ENCODE data around the gene SLX4IP. TPM values are rescaled to one million over a fixed set of nuclear protein-coding genes. Genes with fewer than 3 reads are reported as not detected.

The SLX4IP gene
- total and polyA plus RNA-seq, 10 donors: 2.8 to 9.0 (median 5.1) TPM

DNA sequence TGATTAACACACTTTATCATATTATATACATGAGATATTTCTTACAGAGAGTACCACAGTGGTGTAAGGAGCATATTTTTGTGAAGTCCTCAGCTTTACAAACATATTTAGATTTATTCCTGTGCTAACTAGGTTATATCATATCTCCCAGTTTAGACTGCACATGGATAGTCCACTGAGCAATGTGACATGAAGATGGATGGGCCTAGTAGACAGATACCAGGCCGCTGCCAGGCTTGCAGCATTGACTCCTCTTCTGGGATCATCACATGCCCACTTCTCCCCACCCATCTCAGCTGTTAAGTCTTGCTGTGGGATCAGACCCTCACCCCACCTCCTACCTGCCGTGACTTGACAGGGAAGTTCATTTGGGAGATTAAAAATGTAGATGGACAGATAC, 95.8 kb downstream of the SLX4IP start:
- Histone ChIP-seq H3K36me3 (peaks cover 0 to 2% (median 0%) of the 10 kb centered on the region in 6 donors), H3K4me1 (no peaks in the 10 kb centered on the region), H3K27ac (no peak overlapping the region), H3K9me3 (no peaks in the 10 kb centered on the region), H3K27me3 (replicated peaks in 1 of 7) (no peaks in the 10 kb centered on the region), H3K4me3 (no peak overlapping the region)
- DNase-seq: no peak
- WGBS, 5 donors: 93 to 98% (median 96%) methylated on average over 2 of the region's 2 CpGs
- no peak for TF ChIP-seq POLR2AphosphoS5 (IDR thresholded peaks at IDR 0.05)
- intact Hi-C loops (cut with DNase I; ENCODE audit: low total_unique reads): no loop called here

GRCh38 chr20:10531848-10532247, 96.7 kb downstream of the SLX4IP start:
- H3K36me3 ChIP-seq: no peaks in the 10 kb centered on the region
- no peaks in the 10 kb centered on the region for H3K27me3 ChIP-seq (replicated peaks in 1 of 7)
- TF ChIP-seq POLR2AphosphoS5 (IDR thresholded peaks at IDR 0.05): no peak
- no peak for TF ChIP-seq POLR2A (IDR thresholded peaks at IDR 0.05)
- TF ChIP-seq, protein P1, sequence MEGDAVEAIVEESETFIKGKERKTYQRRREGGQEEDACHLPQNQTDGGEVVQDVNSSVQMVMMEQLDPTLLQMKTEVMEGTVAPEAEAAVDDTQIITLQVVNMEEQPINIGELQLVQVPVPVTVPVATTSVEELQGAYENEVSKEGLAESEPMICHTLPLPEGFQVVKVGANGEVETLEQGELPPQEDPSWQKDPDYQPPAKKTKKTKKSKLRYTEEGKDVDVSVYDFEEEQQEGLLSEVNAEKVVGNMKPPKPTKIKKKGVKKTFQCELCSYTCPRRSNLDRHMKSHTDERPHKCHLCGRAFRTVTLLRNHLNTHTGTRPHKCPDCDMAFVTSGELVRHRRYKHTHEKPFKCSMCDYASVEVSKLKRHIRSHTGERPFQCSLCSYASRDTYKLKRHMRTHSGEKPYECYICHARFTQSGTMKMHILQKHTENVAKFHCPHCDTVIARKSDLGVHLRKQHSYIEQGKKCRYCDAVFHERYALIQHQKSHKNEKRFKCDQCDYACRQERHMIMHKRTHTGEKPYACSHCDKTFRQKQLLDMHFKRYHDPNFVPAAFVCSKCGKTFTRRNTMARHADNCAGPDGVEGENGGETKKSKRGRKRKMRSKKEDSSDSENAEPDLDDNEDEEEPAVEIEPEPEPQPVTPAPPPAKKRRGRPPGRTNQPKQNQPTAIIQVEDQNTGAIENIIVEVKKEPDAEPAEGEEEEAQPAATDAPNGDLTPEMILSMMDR (IDR thresholded peaks at IDR 0.05 in 8 of 11, conservative IDR thresholded peaks at IDR 0.05 in 3 of 11): no peak
- DNase-seq: no peak
- no peak overlapping the region for H3K27ac ChIP-seq
- intact Hi-C loops (cut with DNase I; ENCODE audit: low total_unique reads): no loop called here
- WGBS, 5 donors: 81 to 94% (median 85%) methylated on average over 3 of the region's 3 CpGs
- no peak overlapping the region for H3K4me3 ChIP-seq
- no peaks in the 10 kb centered on the region for H3K4me1 ChIP-seq
- no peaks in the 10 kb centered on the region for H3K9me3 ChIP-seq

DNA sequence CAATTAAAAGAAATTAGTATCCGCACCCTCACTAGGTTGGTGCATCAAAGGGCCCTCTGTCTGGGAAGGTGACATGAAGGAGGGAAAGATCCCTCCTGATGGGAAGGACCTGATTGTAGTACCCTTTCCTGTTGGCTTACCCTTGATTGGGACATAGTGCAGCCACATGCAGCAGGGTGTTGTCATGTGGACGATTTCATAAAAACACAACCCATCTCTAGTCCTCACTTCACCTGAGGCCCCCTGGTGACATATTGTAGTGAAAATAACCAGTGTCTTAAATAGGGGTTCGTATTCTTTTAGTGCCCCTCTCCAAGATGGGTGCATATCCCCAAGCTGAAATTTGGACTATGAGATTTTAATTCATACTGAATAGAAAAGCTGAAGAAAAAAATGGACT, 97.3 kb downstream of the SLX4IP start:
- intact Hi-C loops (cut with DNase I; ENCODE audit: low total_unique reads): no loop called here
- H3K27ac ChIP-seq: no peak overlapping the region

GRCh38 chr20:10536531-10536930, 101.4 kb downstream of the SLX4IP start:
- Histone ChIP-seq H3K36me3 (no peaks in the 10 kb centered on the region), H3K9me3 (no peaks in the 10 kb centered on the region), H3K27ac (no peak overlapping the region), H3K4me1 (peaks cover 0 to 15% (median 12%) of the 10 kb centered on the region in 6 donors), H3K27me3 (replicated peaks in 1 of 7) (no peaks in the 10 kb centered on the region), H3K4me3 (no peak overlapping the region)
- no peak for DNase-seq
- TF ChIP-seq POLR2AphosphoS5 (IDR thresholded peaks at IDR 0.05) (no peak), POLR2A (IDR thresholded peaks at IDR 0.05) (no peak)
- TF ChIP-seq, protein P1 (IDR thresholded peaks at IDR 0.05 in 8 of 11, conservative IDR thresholded peaks at IDR 0.05 in 3 of 11): peak in 3 of 11 experiments; percentile 10 to 27 (median 13)
- intact Hi-C loops (cut with DNase I; ENCODE audit: low total_unique reads): no loop called here
- 31 to 43% (median 36%) methylated on average over 4 of the region's 4 CpGs for WGBS, 5 donors

More for the DNA sequence above, 97.3 kb downstream of the SLX4IP start:
- WGBS, 5 donors: 70 to 85% (median 78%) methylated on average over 3 of the region's 3 CpGs
- no peak for TF ChIP-seq POLR2AphosphoS5 (IDR thresholded peaks at IDR 0.05)
- no peak for TF ChIP-seq POLR2A (IDR thresholded peaks at IDR 0.05)
- TF ChIP-seq, protein P1 (IDR thresholded peaks at IDR 0.05 in 8 of 11, conservative IDR thresholded peaks at IDR 0.05 in 3 of 11): no peak
- DNase-seq: no peak
- Histone ChIP-seq H3K4me3 (no peak overlapping the region), H3K4me1 (no peaks in the 10 kb centered on the region), H3K27me3 (replicated peaks in 1 of 7) (no peaks in the 10 kb centered on the region), H3K9me3 (no peaks in the 10 kb centered on the region), H3K36me3 (no peaks in the 10 kb centered on the region)
